ENCODE results near the gene CYB561D2.

Gene CYB561D2

DNA sequence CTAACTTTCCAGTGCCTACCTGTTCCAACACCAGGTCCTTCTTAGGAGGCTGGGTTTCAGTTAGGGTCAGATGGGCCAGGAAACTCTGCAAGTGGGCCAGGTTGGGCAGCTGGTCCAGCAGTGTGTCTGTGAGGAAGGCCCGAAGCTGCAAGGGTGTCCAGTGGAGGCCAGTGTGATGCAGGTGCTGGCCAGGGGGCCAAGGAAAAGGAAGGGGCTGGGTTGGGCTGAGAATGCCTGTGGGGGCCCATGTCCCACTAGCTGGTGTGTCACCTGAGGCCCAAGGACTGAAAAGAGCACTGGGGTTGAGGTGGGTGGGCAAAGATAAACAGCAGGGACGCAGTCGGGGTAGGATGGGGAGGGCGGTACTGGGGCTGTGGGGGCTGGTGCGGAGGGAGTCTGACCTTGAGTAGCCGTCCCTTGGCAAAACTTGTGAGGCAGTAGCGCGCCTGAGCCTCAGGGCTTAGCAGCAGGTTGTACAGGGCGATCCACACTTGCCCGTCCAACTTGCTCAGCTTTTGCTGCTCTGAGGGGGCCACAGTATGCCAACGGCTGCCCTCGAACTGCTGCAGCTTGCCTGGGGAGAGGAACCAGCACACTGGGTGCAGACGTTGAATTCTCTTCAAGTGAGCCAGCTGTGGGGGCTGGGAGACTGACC is 8.5 kb upstream of the CYB561D2 start:
- ATAC-seq: no peak

DNA sequence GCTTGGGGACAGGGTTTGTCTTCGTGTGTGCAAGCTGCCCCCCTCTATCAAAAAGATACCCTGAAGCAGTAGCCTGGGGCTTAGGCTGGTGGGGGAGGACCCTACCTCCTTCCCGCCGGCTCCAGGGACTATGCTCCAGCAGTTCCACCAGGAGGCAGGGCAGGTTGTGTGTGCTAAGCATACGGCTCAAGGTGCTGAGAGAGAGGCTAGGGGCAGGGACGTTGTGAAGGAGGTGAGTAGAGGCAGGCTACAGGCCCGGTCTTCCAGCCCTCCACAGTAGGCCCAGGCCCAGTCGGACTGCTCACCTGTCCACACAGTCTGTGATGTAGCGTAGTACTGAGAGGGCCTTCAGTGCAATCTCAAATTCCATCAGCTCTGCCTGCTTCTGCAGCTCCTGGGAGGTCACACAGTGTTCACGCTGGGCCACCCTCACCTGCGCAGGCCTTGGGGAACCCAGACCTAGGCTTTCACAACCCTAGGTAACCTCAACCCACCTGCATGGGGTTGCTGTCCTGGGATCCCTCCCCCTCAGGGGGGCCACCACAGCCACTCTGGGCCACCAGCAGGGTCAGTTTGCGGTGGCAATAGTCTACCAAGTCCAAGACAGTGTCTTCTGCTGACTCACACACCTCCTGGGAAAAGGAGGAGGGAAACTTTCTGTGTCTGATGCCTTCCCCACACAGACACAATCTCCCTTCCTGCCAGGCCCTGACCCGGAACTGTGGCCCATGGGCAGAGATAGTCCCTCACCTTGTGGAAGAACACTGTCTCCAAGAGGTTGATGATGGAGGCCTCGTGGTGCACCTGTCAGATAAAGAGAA is 7.6 kb upstream of the CYB561D2 start:
- no peak for ATAC-seq

DNA sequence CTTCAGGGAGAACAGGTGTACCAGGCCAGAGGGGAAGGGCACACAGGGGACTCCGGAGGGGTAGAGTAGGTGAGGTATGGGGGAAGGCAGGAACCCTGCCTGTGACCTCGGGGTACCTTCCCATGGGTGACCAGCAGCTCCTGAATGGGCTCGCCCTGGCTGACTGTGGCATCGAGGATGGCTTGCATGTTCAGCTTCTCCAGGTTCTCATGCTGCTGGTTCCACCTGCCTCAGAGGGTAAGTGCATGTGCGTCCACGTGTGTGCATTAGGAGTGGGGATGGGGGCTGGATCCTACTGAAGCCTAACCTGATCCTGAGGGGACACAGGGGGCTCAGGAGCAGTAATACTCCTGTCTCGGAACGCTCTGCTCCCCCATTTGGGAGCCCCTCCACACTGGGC is 5.7 kb upstream of the CYB561D2 start:
- ATAC-seq: no peak

DNA sequence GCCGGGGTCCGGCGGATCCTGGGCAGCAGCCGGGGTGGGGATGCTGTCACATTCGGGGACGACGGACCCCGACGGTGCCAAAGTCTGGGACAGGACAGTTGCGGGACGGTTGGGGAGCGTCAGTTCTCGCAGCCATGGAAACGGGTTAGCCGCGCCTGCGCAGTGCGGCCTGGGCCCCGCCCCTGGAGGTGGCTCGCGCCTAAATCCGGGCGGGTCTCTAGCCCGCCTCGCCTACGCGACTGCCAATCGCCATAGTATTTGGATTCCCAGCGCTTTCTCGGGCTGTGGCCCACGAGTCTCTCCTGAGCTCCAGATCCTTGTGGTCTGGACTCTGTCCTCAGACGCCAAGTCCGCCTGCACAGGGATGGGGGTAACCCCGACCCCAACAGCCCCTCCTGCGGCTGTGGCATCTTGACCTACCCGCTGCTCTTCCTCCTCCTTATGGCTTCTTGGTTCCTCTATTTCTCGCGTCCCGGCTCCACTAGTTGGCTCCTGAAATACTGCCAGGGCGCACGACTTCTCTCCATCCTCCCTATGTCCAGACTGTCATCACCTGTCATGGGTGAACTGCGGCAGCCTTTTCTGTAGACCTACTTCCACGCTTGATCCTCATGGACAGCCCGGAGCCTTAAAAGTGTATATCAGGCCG is 5.0 kb upstream of the CYB561D2 start, which contains the start of gene ZMYND10:
TSS of gene ZMYND10 (minus strand) at position 147 of the 649 bp plus-strand sequence. CDS start 153 bp downstream, outside the sequence.
- peak; percentile 12 to 29 for ATAC-seq

DNA sequence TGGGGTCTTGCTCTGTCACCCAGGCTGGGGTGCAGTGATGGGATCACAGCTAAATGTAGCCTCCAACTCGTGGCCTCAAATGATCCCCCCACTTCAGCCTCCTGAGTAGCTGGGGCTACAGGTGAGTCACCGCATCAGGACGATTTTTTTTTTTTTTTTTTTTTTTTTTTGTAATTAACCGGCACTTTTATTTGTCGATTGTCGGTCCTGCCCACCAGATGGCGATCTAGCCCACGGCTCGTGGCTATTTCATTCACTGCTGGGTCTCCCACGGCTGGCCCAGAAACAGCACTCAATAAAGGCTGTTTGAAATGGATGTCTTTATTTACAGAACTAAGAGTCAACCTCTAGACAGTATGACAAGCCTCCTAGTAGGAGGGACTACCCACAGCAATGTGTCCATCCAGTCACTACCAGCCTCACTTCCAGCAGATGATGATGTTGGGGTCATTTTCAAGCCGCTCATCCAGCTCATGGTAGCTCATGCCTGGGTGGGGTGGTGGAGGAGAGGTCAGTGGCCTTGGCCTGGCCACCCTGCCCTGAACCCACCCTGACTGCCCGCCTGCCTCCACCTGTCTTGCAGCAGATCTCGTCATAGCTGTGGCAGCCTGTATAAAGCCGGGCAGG is 3.4 kb upstream of the CYB561D2 start:
- ATAC-seq: peak; percentile 6 to 10

DNA sequence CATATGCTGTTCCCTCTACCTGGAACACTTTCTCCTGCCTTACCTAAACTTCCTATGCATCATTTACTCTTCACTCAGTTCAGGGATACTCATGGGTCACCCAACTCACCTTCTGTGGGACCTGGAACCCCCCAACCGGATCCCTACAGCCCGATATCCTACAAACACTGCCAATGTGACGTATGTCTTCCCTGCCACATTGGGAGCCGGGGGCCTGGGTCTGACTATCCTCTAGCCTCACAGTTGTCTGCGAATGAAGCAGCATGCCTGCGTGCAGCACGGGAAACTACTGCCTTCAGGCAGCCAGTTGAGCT is 492 bp upstream of the CYB561D2 start:
- no peak for ATAC-seq

DNA sequence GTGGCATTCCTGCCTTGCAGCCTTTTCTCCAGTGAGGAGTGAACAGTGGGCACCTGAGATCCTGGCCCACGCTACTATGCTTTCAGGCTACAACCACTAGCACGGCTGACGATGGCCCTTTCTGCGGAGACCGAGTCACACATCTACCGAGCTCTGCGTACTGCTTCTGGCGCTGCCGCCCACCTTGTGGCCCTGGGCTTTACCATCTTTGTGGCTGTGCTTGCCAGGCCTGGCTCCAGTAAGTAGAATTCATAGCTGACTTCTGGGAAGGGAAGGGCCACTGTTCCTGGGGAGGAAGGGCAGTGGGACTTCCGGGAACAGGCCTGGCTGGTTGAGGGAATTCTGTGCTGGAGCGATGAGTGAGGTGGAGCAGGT is 648 bp downstream of the CYB561D2 start:
- ATAC-seq: no peak

DNA sequence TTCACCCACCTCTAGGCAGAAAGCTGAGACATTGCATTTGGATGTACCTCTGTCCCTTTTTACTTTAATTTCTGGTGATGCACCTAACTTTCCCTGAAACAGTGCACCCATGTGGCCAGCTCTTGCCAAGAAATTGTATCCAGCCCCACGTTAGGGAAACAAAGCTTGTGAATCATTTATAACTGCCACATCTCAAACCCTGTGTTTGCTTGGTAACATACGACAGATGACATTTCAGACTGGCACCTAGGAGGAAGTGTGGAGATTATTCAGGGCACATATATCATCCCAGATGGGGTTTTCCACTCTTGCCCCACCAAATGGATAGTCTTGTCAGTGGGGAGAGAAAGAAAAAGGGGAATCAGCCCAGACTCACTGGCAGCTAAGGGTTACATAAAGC is 2.1 kb downstream of the CYB561D2 start:
- no peak for ATAC-seq

DNA sequence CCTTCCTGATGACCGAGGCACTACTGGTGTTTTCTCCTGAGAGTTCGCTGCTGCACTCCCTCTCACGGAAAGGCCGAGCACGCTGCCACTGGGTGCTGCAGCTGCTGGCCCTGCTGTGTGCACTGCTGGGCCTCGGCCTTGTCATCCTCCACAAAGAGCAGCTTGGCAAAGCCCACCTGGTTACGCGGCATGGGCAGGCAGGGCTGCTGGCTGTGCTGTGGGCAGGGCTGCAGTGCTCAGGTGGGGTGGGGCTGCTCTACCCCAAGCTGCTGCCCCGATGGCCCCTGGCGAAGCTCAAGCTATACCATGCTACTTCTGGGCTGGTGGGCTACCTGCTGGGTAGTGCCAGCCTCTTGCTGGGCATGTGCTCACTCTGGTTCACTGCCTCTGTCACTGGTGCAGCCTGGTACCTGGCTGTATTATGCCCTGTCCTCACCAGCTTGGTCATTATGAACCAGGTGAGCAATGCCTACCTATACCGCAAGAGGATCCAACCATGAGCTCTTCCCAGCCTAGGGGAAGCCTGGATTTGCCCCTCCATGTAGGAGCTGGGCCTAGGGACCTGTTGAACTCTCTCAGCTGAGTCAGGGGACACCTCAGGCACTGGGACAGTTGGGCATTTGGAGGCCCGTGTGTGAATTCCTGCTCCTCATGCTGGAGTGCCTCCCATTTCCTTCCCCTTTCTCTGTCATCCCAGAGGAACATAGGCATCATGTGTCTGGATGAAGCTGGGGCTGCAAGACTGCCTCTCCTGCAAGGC is 2.8 kb downstream of the CYB561D2 start:
- ATAC-seq: no peak

DNA sequence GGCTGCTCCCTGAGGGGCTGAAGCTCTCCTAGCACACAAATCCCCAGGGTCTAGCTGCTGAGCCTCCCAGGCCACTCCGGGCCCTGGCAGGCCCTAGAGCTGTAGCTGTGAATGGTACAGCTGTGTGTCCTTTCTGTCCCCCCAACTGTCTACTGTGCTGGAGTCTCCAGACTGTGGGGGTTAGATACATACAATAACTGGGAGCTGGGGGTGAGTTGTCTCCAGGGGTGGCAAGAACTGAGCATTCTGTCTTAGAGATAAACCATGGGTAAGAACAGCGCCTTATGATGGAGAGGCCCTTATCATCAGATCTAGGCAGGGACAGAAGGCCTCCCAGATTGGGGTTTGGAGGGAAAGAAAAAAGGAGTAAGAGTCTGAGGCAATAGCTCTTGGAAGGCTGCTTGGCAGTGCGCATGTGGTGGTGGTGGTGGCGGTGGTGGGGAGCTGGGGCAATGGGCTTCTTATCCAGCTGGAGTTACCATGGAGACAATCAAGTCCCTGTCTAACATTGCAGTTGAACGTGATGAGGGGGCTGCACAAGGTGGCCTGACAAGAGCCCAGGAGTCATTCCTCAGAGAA is 3.6 kb downstream of the CYB561D2 start:
- no peak for ATAC-seq

DNA sequence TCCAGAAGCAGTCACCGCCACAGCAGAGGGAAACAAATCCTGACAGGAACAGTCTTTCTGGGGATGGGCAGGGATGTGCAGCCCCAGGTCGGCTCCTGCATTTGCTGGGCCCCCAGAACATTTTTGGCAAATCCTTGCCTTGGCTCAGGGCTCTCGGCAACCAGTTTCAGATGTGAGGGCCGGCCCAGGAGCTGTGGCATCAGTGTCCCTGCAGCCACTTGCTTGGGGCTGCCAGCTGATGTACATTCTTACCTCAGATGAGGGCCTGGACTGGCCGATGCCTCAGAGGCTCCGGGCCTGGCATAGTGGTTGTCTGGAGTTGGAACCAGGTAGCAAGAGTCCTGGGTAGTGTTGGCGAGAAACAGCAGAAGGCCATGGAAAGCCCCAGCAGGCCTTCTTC is 4.2 kb downstream of the CYB561D2 start:
- ATAC-seq: no peak

DNA sequence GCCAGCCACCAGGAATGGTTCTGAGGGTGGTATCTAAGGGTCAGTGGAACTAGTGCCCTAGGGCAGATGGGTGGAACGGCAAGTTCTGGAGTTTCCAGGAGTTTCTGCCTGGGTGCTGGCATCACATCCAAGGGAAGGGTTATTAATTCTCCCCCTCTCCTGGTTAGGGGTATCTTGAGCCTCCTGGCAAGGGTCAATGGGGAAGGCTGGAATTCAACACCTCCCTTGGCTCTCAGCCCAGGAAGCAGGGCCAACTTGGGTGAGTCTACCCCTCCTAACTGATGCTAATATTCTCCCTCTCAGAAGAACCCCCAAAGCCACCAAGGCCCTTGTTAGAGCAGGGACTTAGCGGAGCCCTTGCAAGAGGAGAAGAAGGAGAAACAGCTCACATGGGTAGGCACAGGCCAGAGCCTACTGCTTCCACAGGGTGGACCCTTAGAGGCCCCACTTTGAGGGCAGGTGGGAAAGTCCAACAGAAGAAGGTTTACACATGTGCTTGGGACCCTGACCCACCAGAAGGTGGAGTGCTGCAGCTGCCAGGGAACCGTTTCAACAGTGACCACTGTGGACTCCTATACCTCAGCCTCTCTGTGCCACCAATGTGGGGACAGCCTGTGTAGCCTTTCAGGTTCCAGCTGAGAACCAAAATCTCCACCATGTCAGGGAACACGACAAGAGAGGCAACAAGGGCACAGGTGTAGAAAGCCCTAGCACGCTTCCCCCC is 5.3 kb downstream of the CYB561D2 start:
- ATAC-seq: no peak

DNA sequence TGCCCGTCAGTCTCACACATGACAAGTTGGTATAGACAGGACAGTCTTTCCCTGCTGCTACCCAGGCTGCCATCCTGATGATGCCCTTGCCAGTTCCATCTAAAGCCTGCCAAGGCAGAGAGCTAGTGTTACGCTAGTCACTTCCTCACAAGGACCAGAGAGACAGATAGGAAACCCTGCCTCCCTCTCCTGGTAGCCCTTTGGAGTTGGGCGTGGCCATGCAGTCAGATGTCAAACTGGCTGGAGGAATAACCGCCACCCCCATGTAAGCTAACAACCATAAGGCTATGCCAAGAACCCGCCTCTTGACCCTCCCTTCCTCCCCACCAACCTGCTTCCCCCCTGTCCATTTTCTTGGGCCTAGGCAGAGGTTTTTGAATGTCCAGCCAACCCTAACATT is 5.9 kb downstream of the CYB561D2 start:
- ATAC-seq: no peak

DNA sequence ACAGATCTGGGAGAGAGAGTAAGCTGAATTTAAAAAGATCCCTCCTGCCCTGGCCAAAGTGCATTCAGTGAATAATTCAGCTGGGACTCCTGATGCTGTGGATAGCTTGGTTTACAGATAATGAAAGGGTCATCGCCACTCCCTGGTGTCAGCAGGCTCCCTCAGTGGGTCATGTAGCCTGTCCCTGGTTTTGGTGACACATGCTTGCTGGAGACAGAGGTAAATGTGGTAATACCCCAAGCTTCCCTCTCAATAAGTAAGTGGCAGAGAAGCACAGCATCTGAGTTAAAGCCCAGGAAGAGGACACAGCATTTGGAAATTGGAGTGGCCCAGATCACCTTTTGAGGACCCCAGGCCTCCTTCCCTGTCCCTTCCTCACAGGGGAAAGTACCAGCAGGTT is 6.8 kb downstream of the CYB561D2 start:
- ATAC-seq: no peak

DNA sequence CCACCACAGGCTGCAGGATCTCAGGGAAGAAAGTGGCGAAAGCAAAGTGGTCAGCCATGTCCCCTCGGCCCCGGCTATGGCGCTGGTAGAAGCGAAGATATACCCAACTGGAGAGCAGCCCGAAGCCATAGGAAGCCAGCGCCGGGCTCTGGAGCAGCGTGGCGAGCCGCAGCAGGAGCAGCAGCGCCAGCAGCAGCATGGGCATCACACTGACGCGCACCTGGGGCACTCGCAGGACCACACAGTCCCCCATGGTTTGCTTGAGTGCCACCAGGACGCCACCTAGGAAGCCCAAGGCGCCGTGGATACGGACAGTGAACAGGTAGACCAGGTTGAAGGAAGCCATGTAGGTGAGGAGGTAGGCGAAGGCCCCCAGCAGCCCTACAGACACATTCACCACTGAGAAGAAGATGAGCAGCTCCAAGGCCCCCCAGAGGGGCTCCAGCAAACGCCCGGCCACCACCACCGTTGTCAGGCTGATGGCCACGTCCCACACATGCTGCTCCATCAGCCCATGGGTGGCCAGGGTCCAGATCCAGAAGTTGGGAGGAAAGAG is 7.8 kb downstream of the CYB561D2 start:
- ATAC-seq: no peak

DNA sequence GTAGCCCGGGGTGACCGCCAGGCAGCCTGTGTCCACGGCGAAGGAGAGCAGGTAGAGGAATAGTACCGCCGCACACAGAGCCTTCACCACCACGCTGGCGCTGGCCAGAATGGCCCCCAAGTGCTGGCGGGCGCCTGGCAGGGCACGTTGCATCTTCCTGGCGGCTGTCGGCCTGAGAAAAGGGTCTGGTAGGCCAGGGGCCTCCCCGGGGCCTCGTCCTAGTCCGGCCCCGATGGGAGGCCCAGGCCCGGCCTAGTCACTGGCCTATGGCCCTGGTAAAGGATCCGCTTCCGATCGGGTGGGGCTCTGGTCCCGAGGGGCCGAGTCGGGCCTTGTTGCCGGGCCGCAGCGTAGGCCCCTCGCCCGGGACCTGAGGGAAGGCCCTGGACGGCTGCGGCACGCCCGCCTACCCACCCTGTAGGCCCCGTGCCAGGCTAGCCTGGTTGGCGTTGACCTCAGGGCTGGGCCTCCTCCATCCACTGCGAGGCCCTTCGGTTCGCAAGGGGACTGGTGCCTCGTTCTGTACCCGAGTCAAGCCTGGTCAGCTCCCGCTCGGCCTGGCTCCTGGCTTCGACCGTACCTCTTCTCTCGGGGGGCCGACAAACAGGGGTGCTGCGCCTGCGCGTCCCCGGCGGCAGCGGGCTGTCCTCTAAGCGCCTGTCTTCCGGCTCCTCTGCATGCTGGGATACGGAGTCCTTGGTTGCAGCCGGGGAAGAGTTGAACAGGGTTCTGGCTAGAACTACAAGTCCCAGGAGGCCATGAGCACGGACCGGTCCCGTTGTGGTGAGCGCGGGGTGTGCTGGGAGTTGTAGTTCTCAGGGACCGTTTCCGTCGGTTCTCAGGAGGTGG is 8.5 kb downstream of the CYB561D2 start, which contains the start of gene TMEM115:
TSS of gene TMEM115 (minus strand) at position 611 of the 849 bp plus-strand sequence. CDS start at position 153, 458 bp downstream.
- peak; percentile 100 for ATAC-seq

DNA sequence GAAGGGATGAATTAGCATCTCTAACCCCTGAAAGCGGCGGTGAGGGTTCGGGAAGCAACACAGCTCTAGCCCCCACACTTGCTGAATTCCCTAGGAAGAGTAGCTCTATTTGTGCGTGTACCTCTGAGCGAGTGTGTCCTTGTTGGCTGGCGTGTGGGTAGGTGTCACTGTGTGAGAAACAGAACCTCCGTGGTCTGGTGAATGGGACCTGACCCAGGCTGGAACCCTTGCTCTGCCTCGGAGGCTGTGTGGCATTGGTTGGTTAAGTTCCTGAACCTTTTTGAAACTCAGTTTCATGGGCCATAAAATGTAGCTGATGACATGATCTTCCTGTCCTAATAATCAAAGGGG is 9.1 kb downstream of the CYB561D2 start:
- peak; percentile 7 to 8 for ATAC-seq

DNA sequence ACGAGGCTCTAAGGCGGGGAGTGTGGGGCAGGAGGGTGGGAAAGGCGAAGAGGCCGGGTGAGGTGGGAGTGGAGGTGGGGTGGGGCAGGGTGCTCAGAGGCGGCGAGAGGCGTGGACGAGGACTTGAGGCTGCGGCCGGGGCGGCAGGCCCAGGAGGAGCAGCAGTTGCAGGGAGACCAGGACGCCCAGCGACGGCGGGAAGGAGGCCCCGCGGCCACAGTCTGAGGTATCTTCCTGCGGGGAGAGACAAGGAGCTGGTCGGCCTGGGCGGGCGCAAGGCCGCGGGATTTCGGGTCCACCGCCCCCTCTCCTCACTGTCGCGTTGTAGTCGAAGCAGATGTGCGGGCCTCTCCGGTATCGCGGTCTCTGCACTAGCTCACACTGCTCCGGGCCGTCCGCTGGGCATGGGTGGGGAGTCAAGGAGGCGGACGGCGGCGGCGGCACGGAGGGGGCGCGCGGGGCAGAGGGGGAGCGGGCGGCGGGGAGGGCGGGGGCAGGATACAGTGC is 14.0 kb downstream of the CYB561D2 start:
- ATAC-seq: peak; percentile 5 to 18

DNA sequence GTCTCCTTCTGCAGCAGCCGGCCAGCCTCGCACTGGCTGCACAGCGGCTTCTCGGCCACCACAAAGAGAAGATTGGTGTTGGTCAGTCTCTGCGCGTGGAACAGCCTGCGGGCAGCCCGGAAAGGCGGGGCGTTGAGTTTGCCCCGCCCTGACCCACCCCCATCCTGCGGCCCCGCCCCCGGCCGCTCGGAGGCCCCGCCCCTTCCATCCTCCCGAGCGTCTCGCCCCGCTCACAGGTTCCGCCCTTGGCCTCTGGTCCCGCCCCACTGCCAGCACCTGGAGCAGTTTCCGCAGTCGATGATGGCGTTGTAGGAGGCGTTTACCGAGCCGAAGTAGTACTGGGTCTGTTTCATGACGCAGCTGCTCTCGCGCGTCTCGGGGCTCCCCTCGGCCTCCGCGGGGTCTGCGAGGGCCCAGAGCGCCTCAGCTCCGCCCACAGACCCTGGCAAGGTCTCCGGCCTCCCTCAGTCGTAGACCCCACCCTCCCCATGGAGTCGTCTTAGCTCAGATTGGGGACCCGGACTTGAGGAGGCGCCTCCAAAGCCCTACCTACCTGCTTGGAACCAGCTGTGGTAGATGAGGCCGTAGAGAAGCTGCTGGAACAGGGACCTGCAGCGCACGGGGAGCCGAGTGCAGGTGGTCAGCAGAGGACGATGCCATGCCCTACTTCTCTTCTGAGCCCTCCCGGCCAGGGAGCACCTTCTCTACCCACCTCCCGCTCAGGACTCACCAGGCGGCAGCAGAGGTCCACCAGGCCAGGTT is 14.6 kb downstream of the CYB561D2 start:
- ATAC-seq: peak; percentile 97 to 98

Measured in activated CD4-positive, CD25-positive, alpha-beta regulatory T cell treated with anti-CD3 and anti-CD28 coated beads, Interleukin-2, amount 50 U/mL, for 24 hours (primary cell).